CD14-positive monocyte (primary cell): ENCODE measurements around the gene GALNT10. TPM values are rescaled to one million over a fixed set of nuclear protein-coding genes. Genes with fewer than 3 reads are reported as not detected.

Source experiments
- DNase-seq, 3 donors: peaks; one replicate each; pipeline ENCODE4 v3.0.0-alpha.2; 2011 to 2022
- H2AFZ ChIP-seq: 2 replicates; pipeline ENCODE4 v1.6.0; 2012; ENCODE audit warnings: mild to moderate bottlenecking, low read depth, low read length, inconsistent platforms; ENCODE audit not compliant: insufficient read depth, poor library complexity, severe bottlenecking
- H3K27ac ChIP-seq, 2 donors: 1 replicate in 1 of 2; 2 replicates in 1 of 2; pipeline ENCODE4 v1.5.1; 2012 to 2013; ENCODE audit warnings: low read length in 2 of 2, control low read depth in 1 of 2, inconsistent platforms in 1 of 2, low read depth in 1 of 2, mild to moderate bottlenecking in 1 of 2
- H3K27me3 ChIP-seq, 2 donors: one replicate each; pipeline versions ENCODE4 v1.6.0 to v1.6.1; 2011 to 2013; ENCODE audit warnings: low read length in 2 of 2; ENCODE audit not compliant: control insufficient read depth in 2 of 2, insufficient read depth in 2 of 2
- H3K36me3 ChIP-seq, 2 donors: replicated peaks in 1 of 2; 1 replicate in 1 of 2; 2 replicates in 1 of 2; pipeline versions ENCODE4 v1.5.1 to v1.6.1; 2012 to 2013; ENCODE audit warnings: low read length in 2 of 2, control low read depth in 1 of 2, inconsistent platforms in 1 of 2, mild to moderate bottlenecking in 1 of 2; ENCODE audit not compliant: insufficient read depth in 2 of 2, control insufficient read depth in 1 of 2
- H3K4me1 ChIP-seq, 2 donors: 1 replicate in 1 of 2; 2 replicates in 1 of 2; pipeline versions ENCODE4 v1.5.1 to v1.6.1; 2012 to 2013; ENCODE audit warnings: low read length in 2 of 2, control low read depth in 1 of 2, inconsistent platforms in 1 of 2, mild to moderate bottlenecking in 1 of 2, moderate library complexity in 1 of 2; ENCODE audit not compliant: insufficient read depth in 2 of 2, control insufficient read depth in 1 of 2
- H3K4me2 ChIP-seq: replicated peaks from 2 replicates; pipeline ENCODE3; 2012; ENCODE audit warnings: low read length, moderate library complexity, mild to moderate bottlenecking; ENCODE audit not compliant: poor library complexity, severe bottlenecking; ENCODE audit errors: extremely low read depth
- H3K4me3 ChIP-seq, 3 experiments: fragments of 200-600 bp in 1 of 3; sonication (generic) in 1 of 3; replicated peaks in 1 of 3; 1 replicate in 2 of 3; 2 replicates in 1 of 3; pipeline ENCODE4 v1.5.1; 2011 to 2013; ENCODE audit warnings: low read length in 3 of 3, mild to moderate bottlenecking in 3 of 3, control low read depth in 2 of 3, low read depth in 2 of 3, inconsistent platforms in 1 of 3, moderate library complexity in 1 of 3
- H3K79me2 ChIP-seq: 2 replicates; pipeline ENCODE4 v1.6.0; 2012; ENCODE audit warnings: mild to moderate bottlenecking, control low read depth, inconsistent platforms, low read length, moderate library complexity; ENCODE audit not compliant: insufficient read depth
- H3K9ac ChIP-seq: 2 replicates; pipeline ENCODE4 v1.6.0; 2017; ENCODE audit warnings: low read length, mild to moderate bottlenecking; ENCODE audit not compliant: insufficient read depth, poor library complexity, severe bottlenecking
- H3K9me3 ChIP-seq, 2 donors: replicated peaks in 1 of 2; 1 replicate in 1 of 2; 2 replicates in 1 of 2; pipeline versions ENCODE4 v1.5.1 to v1.6.1; 2012 to 2013; ENCODE audit warnings: low read length in 2 of 2, control low read depth in 1 of 2; ENCODE audit not compliant: control insufficient read depth in 1 of 2, insufficient read depth in 1 of 2
- H4K20me1 ChIP-seq: 2 replicates; pipeline ENCODE4 v1.6.0; 2012; ENCODE audit warnings: mild to moderate bottlenecking, low read length, control low read depth, moderate library complexity; ENCODE audit not compliant: insufficient read depth
- H3K27ac Mint-ChIP-seq, 7 donors: one replicate each; pipeline ENCODE4 v1.8.0; 2020; ENCODE audit warnings: mild to moderate bottlenecking in 7 of 7, mixed read lengths in 7 of 7, moderate library complexity in 6 of 7, inconsistent platforms in 2 of 7
- H3K27me3 Mint-ChIP-seq, 3 donors: one replicate each; pipeline ENCODE4 v1.8.0; 2021 to 2022; ENCODE audit warnings: low read depth in 3 of 3, mild to moderate bottlenecking in 3 of 3, mixed read lengths in 3 of 3, moderate library complexity in 3 of 3, inconsistent platforms in 1 of 3
- H3K36me3 Mint-ChIP-seq, 2 donors: one replicate each; pipeline ENCODE4 v1.8.0; 2020; ENCODE audit warnings: mixed read lengths in 2 of 2, inconsistent platforms in 1 of 2, mild to moderate bottlenecking in 1 of 2
- H3K4me1 Mint-ChIP-seq: one replicate; pipeline ENCODE4 v1.8.0; 2020; ENCODE audit warnings: mild to moderate bottlenecking, mixed read lengths
- H3K4me3 Mint-ChIP-seq, 2 donors: one replicate each; pipeline ENCODE4 v1.8.0; 2020; ENCODE audit warnings: mild to moderate bottlenecking in 2 of 2, mixed read lengths in 2 of 2, moderate library complexity in 1 of 2
- H3K9me3 Mint-ChIP-seq, 7 donors: one replicate each; pipeline ENCODE4 v1.8.0; 2020 to 2022; ENCODE audit warnings: mixed read lengths in 7 of 7, mild to moderate bottlenecking in 6 of 7, moderate library complexity in 6 of 7, inconsistent platforms in 2 of 7
- CTCF ChIP-seq: fragments of 200-600 bp; IDR thresholded peaks from one replicate; pipeline ENCODE4 v1.8.0; 2022; ENCODE audit warnings: antibody characterized with exemption, mild to moderate bottlenecking
- WGBS: methylation state at CpG from one replicate; pipeline ENCODE4 v1.1.5; 2013; ENCODE audit warnings: missing lambda C conversion rate; ENCODE audit not compliant: insufficient coverage; 5-methylcytosine and 5-hydroxymethylcytosine counted together
- intact Hi-C, 2 donors: fragments of 100-400 bp; cut with micrococcal nuclease; formaldehyde crosslinking; loops; one replicate each; pipeline versions ENCODE4 v1.15.0 to v1.15.1; 2023
- polyA plus RNA-seq, 3 donors: library from polyadenylated mRNA; depleted of rRNA in 1 of 3; unstranded in 2 of 3; stranded (reverse) in 1 of 3; fragments of 300-500 nt in 2 of 3; fragments of >200 nt in 1 of 3; fragmentation: Illumina TruSeq in 2 of 3; gene quantifications; 1 replicate in 2 of 3; 2 replicates in 1 of 3; pipeline ENCODE4 v1.2.3, GENCODE V29; 2012 to 2021

GALNT10 gene
- polyA plus RNA-seq, 3 donors: 6.2 to 11.6 (median 7.3) TPM

- H3K27me3 Mint-ChIP-seq: no peaks in the 10 kb centered on the region
- H3K27ac ChIP-seq: no peak overlapping the region
- H2AFZ ChIP-seq: no peak overlapping the region
- no peak overlapping the region for H3K4me2 ChIP-seq
- peaks cover 4 to 55% of the 10 kb centered on the region in 2 donors for H3K36me3 ChIP-seq
- no peaks in the 10 kb centered on the region for H3K9me3 Mint-ChIP-seq
- DNase-seq: no peak
- intact Hi-C loops: no loop called here
- H3K79me2 ChIP-seq: no peaks in the 10 kb centered on the region
- no CpG with 5 or more reads among the region's 2 CpGs for WGBS
- H3K4me3 ChIP-seq: no peak overlapping the region
- peaks cover 48 to 53% of the 10 kb centered on the region in 2 donors for H3K36me3 Mint-ChIP-seq
- H3K4me1 ChIP-seq: no peaks in the 10 kb centered on the region
- TF ChIP-seq CTCF: no peak
- no peak overlapping the region for H3K27ac Mint-ChIP-seq
- H4K20me1 ChIP-seq: no peaks in the 10 kb centered on the region
- no peaks in the 10 kb centered on the region for H3K9me3 ChIP-seq
- H3K27me3 ChIP-seq: no peaks in the 10 kb centered on the region
- no peaks in the 10 kb centered on the region for H3K4me1 Mint-ChIP-seq
- H3K9ac ChIP-seq: no peak overlapping the region
- no peak overlapping the region for H3K4me3 Mint-ChIP-seq
Measured at GRCh38 chr5:154331232-154331631, 140.7 kb downstream of the GALNT10 start.

GRCh38 chr5:154331924-154332323 is 141.4 kb downstream of the GALNT10 start:
- H3K4me3 ChIP-seq: no peak overlapping the region
- H3K9ac ChIP-seq: no peak overlapping the region
- Mint-ChIP-seq H3K9me3 (no peaks in the 10 kb centered on the region), H3K27ac (peak overlapping the region in 2 of 7 donors; percentile 21 to 64), H3K4me1 (no peaks in the 10 kb centered on the region), H3K36me3 (peaks cover 52 to 55% of the 10 kb centered on the region in 2 donors), H3K27me3 (no peaks in the 10 kb centered on the region), H3K4me3 (no peak overlapping the region)
- DNase-seq: no peak
- H4K20me1 ChIP-seq: no peaks in the 10 kb centered on the region
- no peak overlapping the region for H3K4me2 ChIP-seq
- no peaks in the 10 kb centered on the region for H3K9me3 ChIP-seq
- H3K4me1 ChIP-seq: no peaks in the 10 kb centered on the region
- no peak overlapping the region for H2AFZ ChIP-seq
- H3K27me3 ChIP-seq: no peaks in the 10 kb centered on the region
- TF ChIP-seq CTCF: no peak
- intact Hi-C loops: no loop called here
- H3K79me2 ChIP-seq: no peaks in the 10 kb centered on the region
- 75% methylated on average over 3 of the region's 3 CpGs for WGBS
- H3K27ac ChIP-seq: no peak overlapping the region
- peaks cover 4 to 61% of the 10 kb centered on the region in 2 donors for H3K36me3 ChIP-seq
